CD4-positive, alpha-beta T cell (primary cell): Measurements from ENCODE around the gene APOL3. TPM values are rescaled to one million over a fixed set of nuclear protein-coding genes. Genes with fewer than 3 reads are reported as not detected.

Experiments
- ATAC-seq: fragments of 200-7000 bp; cut with Tn5 transposase; one replicate; pipeline ENCODE4 v1.10.0; 2022; ENCODE audit warnings: mild to moderate bottlenecking; ENCODE audit not compliant: poor library complexity
- CTCF ChIA-PET: fragments of 350-600 bp; sonication (Branson Sonifier 250); formaldehyde crosslinking; loops from one replicate; lab custom pipeline; 2021; ENCODE audit warnings: antibody characterized with exemption, inconsistent platforms; lab: Charles Lee
- POLR2A ChIA-PET: fragments of 350-600 bp; sonication (Branson Sonifier 250); formaldehyde crosslinking; loops from one replicate; lab custom pipeline; 2021; ENCODE audit warnings: antibody characterized with exemption, inconsistent platforms; lab: Charles Lee
- DNase-seq, 14 experiments: peaks; one replicate each; pipeline ENCODE4 v3.0.0-alpha.2; 2013 to 2020; ENCODE audit warnings: mixed read lengths in 2 of 14
- H3K27ac ChIP-seq, 2 donors: one replicate each; pipeline versions ENCODE4 v1.5.1 to v1.7.0; 2013; ENCODE audit warnings: low read length in 2 of 2, low read depth in 1 of 2, mild to moderate bottlenecking in 1 of 2
- H3K27me3 ChIP-seq, 2 experiments: 1 replicate in 1 of 2; 2 replicates in 1 of 2; pipeline versions ENCODE4 v1.6.1 to v1.7.0; 2013; ENCODE audit warnings: low read length in 2 of 2, control low read depth in 1 of 2, mild to moderate bottlenecking in 1 of 2, moderate library complexity in 1 of 2; ENCODE audit not compliant: insufficient read depth in 2 of 2, control insufficient read depth in 1 of 2
- H3K36me3 ChIP-seq: one replicate; pipeline ENCODE4 v1.6.1; 2013; ENCODE audit warnings: low read length, control low read depth; ENCODE audit not compliant: insufficient read depth
- H3K4me1 ChIP-seq: one replicate; pipeline ENCODE4 v1.6.1; 2013; ENCODE audit warnings: low read length, control low read depth; ENCODE audit not compliant: insufficient read depth
- H3K4me3 ChIP-seq: one replicate; pipeline ENCODE4 v1.5.1; 2013; ENCODE audit warnings: mild to moderate bottlenecking, low read length, moderate library complexity
- H3K9me3 ChIP-seq, 2 experiments: 1 replicate in 1 of 2; 2 replicates in 1 of 2; pipeline versions ENCODE4 v1.6.1 to v1.7.0; 2013; ENCODE audit warnings: low read length in 2 of 2, mild to moderate bottlenecking in 2 of 2, control low read depth in 1 of 2, moderate library complexity in 1 of 2; ENCODE audit not compliant: control insufficient read depth in 1 of 2, insufficient read depth in 1 of 2
- H3K27ac Mint-ChIP-seq: one replicate; pipeline ENCODE4 v1.8.0; 2020; ENCODE audit warnings: mixed read lengths
- H3K27me3 Mint-ChIP-seq: one replicate; pipeline ENCODE4 v1.8.0; 2021; ENCODE audit warnings: mixed read lengths
- H3K36me3 Mint-ChIP-seq: one replicate; pipeline ENCODE4 v1.8.0; 2021; ENCODE audit warnings: low read depth, mixed read lengths
- H3K4me1 Mint-ChIP-seq: one replicate; pipeline ENCODE4 v1.8.0; 2021; ENCODE audit warnings: low read depth, mixed read lengths
- H3K4me3 Mint-ChIP-seq: one replicate; pipeline ENCODE4 v1.8.0; 2020; ENCODE audit warnings: mild to moderate bottlenecking, mixed read lengths
- H3K9me3 Mint-ChIP-seq: one replicate; pipeline ENCODE4 v1.8.0; 2020; ENCODE audit warnings: mixed read lengths
- CTCF ChIP-seq: fragments of 200-600 bp; IDR thresholded peaks from one replicate; pipeline ENCODE4 v1.8.0; 2022; ENCODE audit warnings: antibody characterized with exemption, mild to moderate bottlenecking
- intact Hi-C, 2 experiments: fragments of 100-400 bp; cut with DNase I in 1 of 2; cut with micrococcal nuclease in 1 of 2; formaldehyde crosslinking; loops; one replicate each; pipeline versions ENCODE4 v1.15.1 to v1.9.0; 2023 to 2025; cut with DNase I, micrococcal nuclease
- total RNA-seq, 174 experiments: library from RNA in 2 of 174; stranded (reverse) in 2 of 174; gene quantifications; one replicate each; pipeline ENCODE4 v1.2.3 and lab custom pipeline; 2021 to 2026

Gene APOL3
- total RNA-seq, 2 experiments from 2014 or later = 111 to 116 TPM

- Mint-ChIP-seq H3K27me3 (no peaks in the 10 kb centered on the region), H3K4me3 (no peak overlapping the region), H3K9me3 (no peaks in the 10 kb centered on the region), H3K4me1 (peaks cover 17% of the 10 kb centered on the region), H3K36me3 (no peaks in the 10 kb centered on the region), H3K27ac (no peak overlapping the region)
- intact Hi-C loops = no loop called here
- Histone ChIP-seq H3K36me3 (no peaks in the 10 kb centered on the region), H3K27ac (no peak overlapping the region), H3K4me1 (peaks cover 13% of the 10 kb centered on the region), H3K4me3 (no peak overlapping the region), H3K9me3 (no peaks in the 10 kb centered on the region), H3K27me3 (no peaks in the 10 kb centered on the region)
- TF ChIP-seq CTCF = no peak
- ChIA-PET POLR2A (no interaction called here), CTCF (interaction anchor here (0.5 to 2.6 kb wide), 2 partner anchors 64 to 193 kb away, joined by 5 to 8 read pairs; no protein-coding TSS in a partner anchor)
- ATAC-seq (no peak), DNase-seq (no peak)
Measured at GRCh38 chr22:36129486-36130388, 30.8 kb downstream of the APOL3 start.

GRCh38 chr22:36129071-36129470 is 31.5 kb downstream of the APOL3 start:
- ATAC-seq (no peak), DNase-seq (no peak)
- TF ChIP-seq CTCF = no peak
- Histone ChIP-seq H3K9me3 (no peaks in the 10 kb centered on the region), H3K27ac (no peak overlapping the region), H3K4me1 (peaks cover 12% of the 10 kb centered on the region), H3K27me3 (no peaks in the 10 kb centered on the region), H3K36me3 (no peaks in the 10 kb centered on the region), H3K4me3 (no peak overlapping the region)
- Mint-ChIP-seq H3K4me3 (no peak overlapping the region), H3K27me3 (no peaks in the 10 kb centered on the region), H3K9me3 (no peaks in the 10 kb centered on the region), H3K36me3 (no peaks in the 10 kb centered on the region), H3K4me1 (peaks cover 14% of the 10 kb centered on the region), H3K27ac (no peak overlapping the region)
- ChIA-PET CTCF (interaction anchor here (2.6 kb wide), 1 partner anchor 63 kb away, joined by 8 read pairs; no protein-coding TSS in a partner anchor), POLR2A (no interaction called here)
- intact Hi-C loops = no loop called here

- ChIA-PET CTCF (no interaction called here), POLR2A (no interaction called here)
- Mint-ChIP-seq H3K27ac (no peak overlapping the region), H3K4me3 (no peak overlapping the region), H3K9me3 (no peaks in the 10 kb centered on the region), H3K36me3 (no peaks in the 10 kb centered on the region), H3K27me3 (no peaks in the 10 kb centered on the region), H3K4me1 (peaks cover 8% of the 10 kb centered on the region)
- no peaks in the 10 kb centered on the region for H3K36me3 ChIP-seq
- H3K9me3 ChIP-seq = no peaks in the 10 kb centered on the region
- H3K4me1 ChIP-seq = peaks cover 13% of the 10 kb centered on the region
- DNase-seq = no peak
- no peak overlapping the region for H3K27ac ChIP-seq
- ATAC-seq = no peak
- TF ChIP-seq CTCF = no peak
- intact Hi-C loops = loop anchor here (2.0 kb wide), 2 partner anchors 499 to 695 kb away; no protein-coding TSS in a partner anchor
- H3K27me3 ChIP-seq = no peaks in the 10 kb centered on the region
- no peak overlapping the region for H3K4me3 ChIP-seq
Measured at GRCh38 chr22:36125994-36126531, 34.5 kb downstream of the APOL3 start.
